Thoracic aorta (tissue), 2 donors: ENCODE measurements around the gene ENTPD2. TPM values are rescaled to one million over a fixed set of nuclear protein-coding genes. Genes with fewer than 3 reads are reported as not detected.

Experiments used
- ATAC-seq: fragments of 150-250 bp; one replicate; pipeline ENCODE4 v1.8.0; 2017; ENCODE audit warnings: low read depth; ENCODE audit not compliant: insufficient number of reproducible peaks, low FRiP score
- DNase-seq: peaks from one replicate; pipeline ENCODE4 v3.0.0-alpha.2; 2020; ENCODE audit warnings: low spot score
- H3K27ac ChIP-seq, 2 donors: fragments of 200-600 bp; sonication (generic); 1 replicate in 1 of 2; 2 replicates in 1 of 2; pipeline ENCODE4 v1.5.1; 2016; ENCODE audit warnings: mild to moderate bottlenecking in 2 of 2, moderate library complexity in 2 of 2
- H3K27me3 ChIP-seq: fragments of 200-600 bp; sonication (generic); replicated peaks from 2 replicates; pipeline ENCODE4 v1.6.0; 2016; ENCODE audit warnings: mild to moderate bottlenecking; ENCODE audit not compliant: insufficient read depth
- H3K36me3 ChIP-seq: fragments of 200-600 bp; sonication (generic); one replicate; pipeline ENCODE4 v1.5.1; 2016
- H3K4me1 ChIP-seq, 2 donors: fragments of 200-600 bp; sonication (generic); 1 replicate in 1 of 2; 2 replicates in 1 of 2; pipeline versions ENCODE4 v1.5.1 to v1.6.0; 2016; ENCODE audit warnings: low read depth in 2 of 2, mild to moderate bottlenecking in 1 of 2; ENCODE audit not compliant: control insufficient read depth in 1 of 2
- H3K4me3 ChIP-seq: fragments of 200-600 bp; sonication (generic); 2 replicates; pipeline ENCODE4 v1.5.1; 2016; ENCODE audit warnings: mild to moderate bottlenecking
- H3K9me3 ChIP-seq: fragments of 200-600 bp; sonication (generic); 2 replicates; pipeline ENCODE4 v1.5.1; 2016
- total RNA-seq, 2 donors: library from RNA; depleted of rRNA; stranded (reverse); fragments of >200 nt; gene quantifications; one replicate each; pipeline versions ENCODE4 v1.1.0 to v1.2.3, GENCODE V29; 2016
- TF ChIP-seq, protein P1 (sequence below): fragments of 200-600 bp; sonication (generic); IDR thresholded peaks from one replicate; pipeline ENCODE4 v1.5.1; 2019; ENCODE audit warnings: antibody characterized with exemption

ENTPD2 gene
- total RNA-seq, 2 donors from 2014 or later: 0.92 to 0.95 TPM

DNA sequence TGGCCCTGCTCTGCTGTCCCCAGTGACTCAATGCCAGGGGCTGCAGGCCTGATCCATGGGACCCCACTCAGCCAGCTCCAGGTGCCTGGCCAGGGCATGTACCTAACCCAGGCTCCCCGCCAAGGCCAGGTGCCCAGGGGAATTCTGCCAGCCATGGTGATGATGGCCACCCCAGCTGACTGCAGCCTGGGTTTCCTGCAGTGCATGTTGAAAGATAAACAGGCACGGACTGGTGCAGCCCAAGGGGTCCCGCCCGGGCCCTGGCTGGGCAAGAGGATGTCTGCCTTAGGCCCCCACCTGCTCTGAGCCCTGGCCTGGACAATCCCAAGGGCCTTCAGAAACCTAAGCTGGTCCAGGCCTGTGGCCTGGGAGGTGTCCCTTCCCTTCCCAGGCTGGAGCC, 27.0 kb downstream of the ENTPD2 start:
- Histone ChIP-seq H3K27me3 (no peaks in the 10 kb centered on the region), H3K9me3 (no peaks in the 10 kb centered on the region), H3K27ac (peak overlapping the region in 1 of 2 donors; percentile 34), H3K4me3 (peak overlapping the region; percentile 68), H3K4me1 (peaks cover 20 to 30% of the 10 kb centered on the region in 2 donors), H3K36me3 (no peaks in the 10 kb centered on the region)
- ATAC-seq: no peak
- no peak for DNase-seq
- TF ChIP-seq, protein P1, sequence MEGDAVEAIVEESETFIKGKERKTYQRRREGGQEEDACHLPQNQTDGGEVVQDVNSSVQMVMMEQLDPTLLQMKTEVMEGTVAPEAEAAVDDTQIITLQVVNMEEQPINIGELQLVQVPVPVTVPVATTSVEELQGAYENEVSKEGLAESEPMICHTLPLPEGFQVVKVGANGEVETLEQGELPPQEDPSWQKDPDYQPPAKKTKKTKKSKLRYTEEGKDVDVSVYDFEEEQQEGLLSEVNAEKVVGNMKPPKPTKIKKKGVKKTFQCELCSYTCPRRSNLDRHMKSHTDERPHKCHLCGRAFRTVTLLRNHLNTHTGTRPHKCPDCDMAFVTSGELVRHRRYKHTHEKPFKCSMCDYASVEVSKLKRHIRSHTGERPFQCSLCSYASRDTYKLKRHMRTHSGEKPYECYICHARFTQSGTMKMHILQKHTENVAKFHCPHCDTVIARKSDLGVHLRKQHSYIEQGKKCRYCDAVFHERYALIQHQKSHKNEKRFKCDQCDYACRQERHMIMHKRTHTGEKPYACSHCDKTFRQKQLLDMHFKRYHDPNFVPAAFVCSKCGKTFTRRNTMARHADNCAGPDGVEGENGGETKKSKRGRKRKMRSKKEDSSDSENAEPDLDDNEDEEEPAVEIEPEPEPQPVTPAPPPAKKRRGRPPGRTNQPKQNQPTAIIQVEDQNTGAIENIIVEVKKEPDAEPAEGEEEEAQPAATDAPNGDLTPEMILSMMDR: no peak

DNA sequence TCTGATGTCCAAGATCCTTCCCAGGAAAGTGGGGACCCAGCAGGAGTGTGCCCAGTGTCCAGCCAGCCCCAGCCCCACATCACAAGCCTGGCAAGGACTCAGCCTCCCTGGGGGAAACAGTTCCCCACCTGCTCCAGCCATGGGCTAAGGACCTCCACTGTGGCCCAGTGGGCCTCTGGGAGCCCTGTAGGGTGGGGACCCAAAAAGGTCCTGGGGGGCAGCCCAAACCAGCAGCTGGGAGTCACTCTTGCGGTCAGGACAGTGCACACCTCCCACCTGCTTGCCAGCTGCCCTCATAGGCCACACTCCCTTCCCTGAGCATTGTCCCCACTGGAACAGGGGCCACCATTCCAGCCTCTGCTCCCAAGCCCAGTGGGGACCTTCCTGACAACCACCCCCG, 27.5 kb downstream of the ENTPD2 start:
- H3K27me3 ChIP-seq: no peaks in the 10 kb centered on the region
- TF ChIP-seq, protein P1: no peak
- no peak for ATAC-seq
- no peaks in the 10 kb centered on the region for H3K9me3 ChIP-seq
- no peak overlapping the region for H3K4me3 ChIP-seq
- H3K36me3 ChIP-seq: no peaks in the 10 kb centered on the region
- H3K27ac ChIP-seq: no peak overlapping the region
- peaks cover 20 to 30% of the 10 kb centered on the region in 2 donors for H3K4me1 ChIP-seq
- no peak for DNase-seq

DNA sequence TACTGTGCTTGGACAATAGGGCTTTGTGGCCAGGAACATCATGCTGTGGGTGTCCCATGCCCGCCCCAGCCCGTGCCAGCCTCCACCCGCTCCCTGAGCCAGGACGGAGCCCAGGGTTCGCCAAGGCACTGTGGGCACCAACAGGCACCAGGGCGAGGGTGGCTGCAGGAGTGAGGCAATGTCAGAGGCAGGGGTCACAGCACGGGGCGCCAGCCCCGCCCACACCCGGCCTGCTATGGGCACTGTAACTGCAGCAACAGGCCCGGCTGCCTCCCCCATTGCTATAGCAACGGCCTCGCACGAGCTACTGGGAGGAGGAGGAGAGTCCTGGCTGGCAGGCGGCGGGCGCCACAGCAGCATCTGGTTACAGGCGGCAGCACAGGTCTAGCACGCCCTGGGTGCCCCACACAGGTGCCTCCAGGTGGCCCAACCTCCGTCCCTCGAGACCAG, 28.3 kb downstream of the ENTPD2 start:
- peaks cover 20 to 30% of the 10 kb centered on the region in 2 donors for H3K4me1 ChIP-seq
- H3K36me3 ChIP-seq: no peaks in the 10 kb centered on the region
- ATAC-seq (no peak), DNase-seq (no peak)
- TF ChIP-seq, protein P1: no peak
- H3K27me3 ChIP-seq: no peaks in the 10 kb centered on the region
- no peak overlapping the region for H3K4me3 ChIP-seq
- no peaks in the 10 kb centered on the region for H3K9me3 ChIP-seq
- no peak overlapping the region for H3K27ac ChIP-seq

DNA sequence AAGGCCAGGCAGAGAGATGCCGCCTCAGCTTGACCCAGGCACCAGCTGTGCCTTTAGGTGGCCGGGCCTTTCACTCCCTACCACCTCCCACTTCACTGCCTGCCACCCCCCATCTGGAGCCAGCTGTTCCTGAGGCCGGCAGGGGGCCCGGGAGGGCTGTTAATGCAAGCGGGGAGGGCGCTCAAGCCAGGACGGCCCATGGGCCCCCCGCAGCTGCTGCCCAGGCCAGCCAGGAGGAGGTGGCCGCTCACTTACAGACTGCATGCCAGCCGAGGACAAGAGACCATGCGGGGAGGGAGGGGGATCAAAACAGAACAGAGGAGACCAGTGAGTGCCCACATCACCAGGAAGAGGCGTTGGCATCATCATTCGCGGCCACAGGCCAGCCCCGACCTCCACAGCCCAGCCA, 30.3 kb downstream of the ENTPD2 start:
- peaks cover 10 to 20% of the 10 kb centered on the region in 2 donors for H3K4me1 ChIP-seq
- H3K4me3 ChIP-seq: no peak overlapping the region
- no peak overlapping the region for H3K27ac ChIP-seq
- TF ChIP-seq, protein P1: no peak
- no peak for ATAC-seq
- no peaks in the 10 kb centered on the region for H3K27me3 ChIP-seq
- no peak for DNase-seq
- no peaks in the 10 kb centered on the region for H3K36me3 ChIP-seq
- H3K9me3 ChIP-seq: no peaks in the 10 kb centered on the region

DNA sequence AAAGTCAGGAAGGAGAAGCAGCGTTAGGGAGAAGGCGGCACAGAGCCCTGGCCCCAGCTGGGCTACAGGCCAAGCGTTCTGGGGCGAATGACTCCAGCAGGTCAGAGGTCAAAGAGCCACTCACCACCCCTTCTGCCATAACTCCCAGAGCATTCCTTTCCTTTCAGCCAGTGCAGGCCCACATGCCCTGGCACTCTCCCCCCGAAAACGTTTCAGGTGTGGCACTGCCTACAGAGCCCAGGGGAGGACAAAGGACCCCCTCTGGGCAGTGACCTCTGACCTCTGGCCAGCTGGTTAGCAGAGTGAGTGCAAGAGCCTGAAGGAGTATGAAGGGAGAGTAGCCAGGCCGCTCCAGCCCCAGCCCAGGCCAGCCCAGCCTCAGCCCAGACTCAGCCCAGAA, 30.7 kb downstream of the ENTPD2 start:
- no peak overlapping the region for H3K4me3 ChIP-seq
- DNase-seq (no peak), ATAC-seq (no peak)
- peaks cover 8 to 17% of the 10 kb centered on the region in 2 donors for H3K4me1 ChIP-seq
- H3K36me3 ChIP-seq: no peaks in the 10 kb centered on the region
- TF ChIP-seq, protein P1: no peak
- no peaks in the 10 kb centered on the region for H3K9me3 ChIP-seq
- H3K27ac ChIP-seq: no peak overlapping the region
- H3K27me3 ChIP-seq: no peaks in the 10 kb centered on the region
